ENCODE data around the gene GNGT2.

- TF ChIP-seq CTCF (IDR thresholded peaks at IDR 0.05): no peak
- peak in 1 of 2 donors; percentile 68 for TF ChIP-seq POLR2A (IDR thresholded peaks at IDR 0.05)
Observed at GRCh38 chr17:49193513-49194296, 16.7 kb downstream of the GNGT2 start.
